CD14-positive monocyte (primary cell): ENCODE measurements around the gene FBH1. TPM values are rescaled to one million over a fixed set of nuclear protein-coding genes. Genes with fewer than 3 reads are reported as not detected.

ENCODE experiments used
- DNase-seq, 3 donors: peaks; one replicate each; pipeline ENCODE4 v3.0.0-alpha.2; 2011 to 2022
- H2AFZ ChIP-seq: 2 replicates; pipeline ENCODE4 v1.6.0; 2012; ENCODE audit warnings: mild to moderate bottlenecking, low read depth, low read length, inconsistent platforms; ENCODE audit not compliant: insufficient read depth, poor library complexity, severe bottlenecking
- H3K27ac ChIP-seq, 2 donors: 1 replicate in 1 of 2; 2 replicates in 1 of 2; pipeline ENCODE4 v1.5.1; 2012 to 2013; ENCODE audit warnings: low read length in 2 of 2, control low read depth in 1 of 2, inconsistent platforms in 1 of 2, low read depth in 1 of 2, mild to moderate bottlenecking in 1 of 2
- H3K27me3 ChIP-seq, 2 donors: one replicate each; pipeline versions ENCODE4 v1.6.0 to v1.6.1; 2011 to 2013; ENCODE audit warnings: low read length in 2 of 2; ENCODE audit not compliant: control insufficient read depth in 2 of 2, insufficient read depth in 2 of 2
- H3K36me3 ChIP-seq, 2 donors: replicated peaks in 1 of 2; 1 replicate in 1 of 2; 2 replicates in 1 of 2; pipeline versions ENCODE4 v1.5.1 to v1.6.1; 2012 to 2013; ENCODE audit warnings: low read length in 2 of 2, control low read depth in 1 of 2, inconsistent platforms in 1 of 2, mild to moderate bottlenecking in 1 of 2; ENCODE audit not compliant: insufficient read depth in 2 of 2, control insufficient read depth in 1 of 2
- H3K4me1 ChIP-seq, 2 donors: 1 replicate in 1 of 2; 2 replicates in 1 of 2; pipeline versions ENCODE4 v1.5.1 to v1.6.1; 2012 to 2013; ENCODE audit warnings: low read length in 2 of 2, control low read depth in 1 of 2, inconsistent platforms in 1 of 2, mild to moderate bottlenecking in 1 of 2, moderate library complexity in 1 of 2; ENCODE audit not compliant: insufficient read depth in 2 of 2, control insufficient read depth in 1 of 2
- H3K4me2 ChIP-seq: replicated peaks from 2 replicates; pipeline ENCODE3; 2012; ENCODE audit warnings: low read length, moderate library complexity, mild to moderate bottlenecking; ENCODE audit not compliant: poor library complexity, severe bottlenecking; ENCODE audit errors: extremely low read depth
- H3K4me3 ChIP-seq, 3 experiments: fragments of 200-600 bp in 1 of 3; sonication (generic) in 1 of 3; replicated peaks in 1 of 3; 1 replicate in 2 of 3; 2 replicates in 1 of 3; pipeline ENCODE4 v1.5.1; 2011 to 2013; ENCODE audit warnings: low read length in 3 of 3, mild to moderate bottlenecking in 3 of 3, control low read depth in 2 of 3, low read depth in 2 of 3, inconsistent platforms in 1 of 3, moderate library complexity in 1 of 3
- H3K79me2 ChIP-seq: 2 replicates; pipeline ENCODE4 v1.6.0; 2012; ENCODE audit warnings: mild to moderate bottlenecking, control low read depth, inconsistent platforms, low read length, moderate library complexity; ENCODE audit not compliant: insufficient read depth
- H3K9ac ChIP-seq: 2 replicates; pipeline ENCODE4 v1.6.0; 2017; ENCODE audit warnings: low read length, mild to moderate bottlenecking; ENCODE audit not compliant: insufficient read depth, poor library complexity, severe bottlenecking
- H3K9me3 ChIP-seq, 2 donors: replicated peaks in 1 of 2; 1 replicate in 1 of 2; 2 replicates in 1 of 2; pipeline versions ENCODE4 v1.5.1 to v1.6.1; 2012 to 2013; ENCODE audit warnings: low read length in 2 of 2, control low read depth in 1 of 2; ENCODE audit not compliant: control insufficient read depth in 1 of 2, insufficient read depth in 1 of 2
- H4K20me1 ChIP-seq: 2 replicates; pipeline ENCODE4 v1.6.0; 2012; ENCODE audit warnings: mild to moderate bottlenecking, low read length, control low read depth, moderate library complexity; ENCODE audit not compliant: insufficient read depth
- H3K27ac Mint-ChIP-seq, 7 donors: one replicate each; pipeline ENCODE4 v1.8.0; 2020; ENCODE audit warnings: mild to moderate bottlenecking in 7 of 7, mixed read lengths in 7 of 7, moderate library complexity in 6 of 7, inconsistent platforms in 2 of 7
- H3K27me3 Mint-ChIP-seq, 3 donors: one replicate each; pipeline ENCODE4 v1.8.0; 2021 to 2022; ENCODE audit warnings: low read depth in 3 of 3, mild to moderate bottlenecking in 3 of 3, mixed read lengths in 3 of 3, moderate library complexity in 3 of 3, inconsistent platforms in 1 of 3
- H3K36me3 Mint-ChIP-seq, 2 donors: one replicate each; pipeline ENCODE4 v1.8.0; 2020; ENCODE audit warnings: mixed read lengths in 2 of 2, inconsistent platforms in 1 of 2, mild to moderate bottlenecking in 1 of 2
- H3K4me1 Mint-ChIP-seq: one replicate; pipeline ENCODE4 v1.8.0; 2020; ENCODE audit warnings: mild to moderate bottlenecking, mixed read lengths
- H3K4me3 Mint-ChIP-seq, 2 donors: one replicate each; pipeline ENCODE4 v1.8.0; 2020; ENCODE audit warnings: mild to moderate bottlenecking in 2 of 2, mixed read lengths in 2 of 2, moderate library complexity in 1 of 2
- H3K9me3 Mint-ChIP-seq, 7 donors: one replicate each; pipeline ENCODE4 v1.8.0; 2020 to 2022; ENCODE audit warnings: mixed read lengths in 7 of 7, mild to moderate bottlenecking in 6 of 7, moderate library complexity in 6 of 7, inconsistent platforms in 2 of 7
- CTCF ChIP-seq: fragments of 200-600 bp; IDR thresholded peaks from one replicate; pipeline ENCODE4 v1.8.0; 2022; ENCODE audit warnings: antibody characterized with exemption, mild to moderate bottlenecking
- WGBS: methylation state at CpG from one replicate; pipeline ENCODE4 v1.1.5; 2013; ENCODE audit warnings: missing lambda C conversion rate; ENCODE audit not compliant: insufficient coverage; 5-methylcytosine and 5-hydroxymethylcytosine counted together
- intact Hi-C, 2 donors: fragments of 100-400 bp; cut with micrococcal nuclease; formaldehyde crosslinking; loops; one replicate each; pipeline versions ENCODE4 v1.15.0 to v1.15.1; 2023
- polyA plus RNA-seq, 3 donors: library from polyadenylated mRNA; depleted of rRNA in 1 of 3; unstranded in 2 of 3; stranded (reverse) in 1 of 3; fragments of 300-500 nt in 2 of 3; fragments of >200 nt in 1 of 3; fragmentation: Illumina TruSeq in 2 of 3; gene quantifications; 1 replicate in 2 of 3; 2 replicates in 1 of 3; pipeline ENCODE4 v1.2.3, GENCODE V29; 2012 to 2021

The FBH1 gene
- polyA plus RNA-seq, 3 donors: 33.9 to 73.3 (median 48.3) TPM

DNA sequence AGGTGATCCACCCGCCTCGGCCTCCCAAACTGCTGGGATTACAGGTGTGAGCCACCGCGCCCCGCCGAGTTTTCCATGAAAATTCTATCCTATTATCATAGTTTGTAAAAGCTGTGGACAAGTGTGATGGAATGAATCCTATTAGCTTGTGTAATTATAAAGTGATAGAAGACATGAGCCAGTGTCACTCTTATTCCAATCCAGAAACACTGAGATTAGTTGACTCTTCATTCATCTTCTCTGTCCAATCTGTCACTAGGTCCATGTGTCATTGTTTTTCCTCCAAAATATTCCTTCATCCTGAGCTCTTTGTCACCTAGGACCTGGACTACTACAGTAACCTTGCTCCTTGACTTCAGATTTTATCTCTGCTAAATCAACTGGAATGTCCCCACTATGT, 13.5 kb downstream of the FBH1 start:
- WGBS: no CpG with 5 or more reads among the region's 6 CpGs
- H3K4me1 ChIP-seq: no peaks in the 10 kb centered on the region
- H3K27me3 Mint-ChIP-seq: peaks cover 0 to 2% (median 0%) of the 10 kb centered on the region in 3 donors
- H3K79me2 ChIP-seq: peaks cover 12% of the 10 kb centered on the region
- peaks cover 41 to 46% of the 10 kb centered on the region in 2 donors for H3K36me3 Mint-ChIP-seq
- no peak overlapping the region for H3K4me3 ChIP-seq
- H3K4me3 Mint-ChIP-seq: no peak overlapping the region
- no peaks in the 10 kb centered on the region for H3K27me3 ChIP-seq
- no peaks in the 10 kb centered on the region for H3K9me3 ChIP-seq
- H3K9me3 Mint-ChIP-seq: peaks cover 0 to 3% (median 0%) of the 10 kb centered on the region in 7 donors
- no peaks in the 10 kb centered on the region for H3K4me1 Mint-ChIP-seq
- H3K36me3 ChIP-seq: peaks cover 17 to 46% of the 10 kb centered on the region in 2 donors
- no peak overlapping the region for H3K9ac ChIP-seq
- no peak overlapping the region for H3K4me2 ChIP-seq
- intact Hi-C loops: no loop called here
- H3K27ac ChIP-seq: no peak overlapping the region
- DNase-seq: no peak
- no peak overlapping the region for H2AFZ ChIP-seq
- H3K27ac Mint-ChIP-seq: no peak overlapping the region
- TF ChIP-seq CTCF: no peak
- H4K20me1 ChIP-seq: peaks cover 38% of the 10 kb centered on the region

DNA sequence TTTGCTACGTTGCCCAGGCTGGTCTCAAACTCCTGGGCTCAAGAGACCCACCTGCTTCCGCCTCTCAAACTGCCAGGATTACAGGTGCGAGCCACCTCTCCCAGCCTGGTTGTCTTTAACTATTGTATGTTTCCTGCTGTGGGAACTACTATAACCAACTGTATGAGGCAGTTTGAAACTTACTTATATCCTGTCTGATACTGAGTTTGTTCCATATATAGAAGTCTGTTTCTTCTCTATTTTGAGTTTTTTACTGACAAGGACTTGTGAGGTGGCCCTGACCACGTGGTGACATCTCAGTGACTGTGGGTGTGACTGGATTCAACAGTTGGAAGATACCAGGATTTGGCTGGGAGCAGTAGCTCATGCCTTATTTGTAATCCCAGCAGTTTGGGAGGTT, 14.2 kb downstream of the FBH1 start:
- no peak overlapping the region for H3K4me3 Mint-ChIP-seq
- H3K4me3 ChIP-seq: no peak overlapping the region
- H3K27ac Mint-ChIP-seq: peak overlapping the region in 3 of 7 donors; percentile 37 to 90 (median 41)
- no peak overlapping the region for H3K4me2 ChIP-seq
- peak overlapping the region in 1 of 2 donors; percentile 26 for H3K27ac ChIP-seq
- intact Hi-C loops: no loop called here
- no peaks in the 10 kb centered on the region for H3K4me1 Mint-ChIP-seq
- H4K20me1 ChIP-seq: peaks cover 31% of the 10 kb centered on the region
- WGBS: no CpG with 5 or more reads among the region's 4 CpGs
- H3K36me3 Mint-ChIP-seq: peaks cover 48 to 53% of the 10 kb centered on the region in 2 donors
- H3K79me2 ChIP-seq: peaks cover 12% of the 10 kb centered on the region
- DNase-seq: no peak
- peaks cover 0 to 3% (median 0%) of the 10 kb centered on the region in 7 donors for H3K9me3 Mint-ChIP-seq
- H3K4me1 ChIP-seq: no peaks in the 10 kb centered on the region
- H3K36me3 ChIP-seq: peaks cover 23 to 53% of the 10 kb centered on the region in 2 donors
- no peaks in the 10 kb centered on the region for H3K27me3 ChIP-seq
- H3K9ac ChIP-seq: no peak overlapping the region
- H3K9me3 ChIP-seq: no peaks in the 10 kb centered on the region
- H2AFZ ChIP-seq: no peak overlapping the region
- peaks cover 0 to 2% (median 0%) of the 10 kb centered on the region in 3 donors for H3K27me3 Mint-ChIP-seq
- no peak for TF ChIP-seq CTCF
